Effector memory CD8-positive, alpha-beta T cell (primary cell): ENCODE data around the gene C2.
A peak's percentile ranks its signal among the peaks of the same experiment; 100 is the strongest.

Source experiments
- ATAC-seq: fragments of 150-1000 bp; cut with Tn5 transposase; replicated peaks from 2 replicates; pipeline ENCODE4 v1.10.0; 2021; ENCODE audit warnings: mild to moderate bottlenecking, moderate library complexity
- DNase-seq, 3 experiments: peaks; one replicate each; pipeline ENCODE4 v3.0.0; 2021
- H3K27ac Mint-ChIP-seq, 2 donors: one replicate each; pipeline ENCODE4 v1.8.0; 2022; ENCODE audit warnings: mild to moderate bottlenecking in 2 of 2, mixed read lengths in 2 of 2, moderate library complexity in 2 of 2
- H3K27me3 Mint-ChIP-seq, 2 donors: one replicate each; pipeline ENCODE4 v1.8.0; 2022; ENCODE audit warnings: mixed read lengths in 2 of 2
- H3K36me3 Mint-ChIP-seq: one replicate; pipeline ENCODE4 v1.8.0; 2022; ENCODE audit warnings: mild to moderate bottlenecking, moderate library complexity, mixed read lengths; ENCODE audit not compliant: insufficient read depth
- H3K4me1 Mint-ChIP-seq, 2 donors: one replicate each; pipeline ENCODE4 v1.8.0; 2022; ENCODE audit warnings: low read depth in 2 of 2, mixed read lengths in 2 of 2
- H3K4me3 Mint-ChIP-seq, 2 donors: one replicate each; pipeline ENCODE4 v1.8.0; 2022; ENCODE audit warnings: mild to moderate bottlenecking in 2 of 2, mixed read lengths in 2 of 2, moderate library complexity in 2 of 2
- H3K9me3 Mint-ChIP-seq, 2 donors: one replicate each; pipeline ENCODE4 v1.8.0; 2022; ENCODE audit warnings: mixed read lengths in 2 of 2
- total RNA-seq, 9 experiments: gene quantifications; one replicate each; lab custom pipeline; 2026; lab: John Stamatoyannopoulos, UW

The C2 gene
- total RNA-seq = 0.37 to 5.2 (median 0.76) reads per million in 9 experiments

- H3K9me3 Mint-ChIP-seq = no peaks in the 10 kb centered on the region
- no peak within 1 kb of the TSS for H3K27ac Mint-ChIP-seq
- peaks cover 5% of the 10 kb centered on the region for H3K36me3 Mint-ChIP-seq
- DNase-seq (no peak), ATAC-seq (no peak)
- peaks cover 6 to 24% of the 10 kb centered on the region in 2 donors for H3K27me3 Mint-ChIP-seq
- no peak within 1 kb of the TSS for H3K4me3 Mint-ChIP-seq
- no peaks in the 10 kb centered on the region for H3K4me1 Mint-ChIP-seq
These were observed at the start of gene C2 for GRCh38 chr6:31927242-31927862. Gene C2 (plus strand): TSS chr6:31927717. CDS start chr6:31927753, 36 bp downstream.

GRCh38 chr6:31878222-31878621, 49.3 kb upstream of the C2 start:
- H3K9me3 Mint-ChIP-seq = no peaks in the 10 kb centered on the region
- H3K4me3 Mint-ChIP-seq = no peak overlapping the region
- DNase-seq = no peak
- ATAC-seq = no peak
- no peaks in the 10 kb centered on the region for H3K4me1 Mint-ChIP-seq
- H3K27ac Mint-ChIP-seq = peak overlapping the region; percentile 28 to 77
- no peaks in the 10 kb centered on the region for H3K27me3 Mint-ChIP-seq
- peaks cover 20% of the 10 kb centered on the region for H3K36me3 Mint-ChIP-seq

GRCh38 chr6:31878726-31879125, 48.8 kb upstream of the C2 start, which contains the start of gene SLC44A4:
Gene SLC44A4 (minus strand): TSS chr6:31878997. CDS start chr6:31878980, 17 bp downstream.
- Mint-ChIP-seq H3K27ac (peak within 1 kb of the TSS; percentile 28 to 77), H3K9me3 (no peaks in the 10 kb centered on the region), H3K36me3 (peaks cover 24% of the 10 kb centered on the region), H3K4me3 (no peak within 1 kb of the TSS), H3K4me1 (no peaks in the 10 kb centered on the region), H3K27me3 (no peaks in the 10 kb centered on the region)
- ATAC-seq = no peak
- no peak for DNase-seq

GRCh38 chr6:31879143-31879542, 48.4 kb upstream of the C2 start:
- Mint-ChIP-seq H3K36me3 (peaks cover 24% of the 10 kb centered on the region), H3K4me3 (no peak overlapping the region), H3K4me1 (no peaks in the 10 kb centered on the region), H3K9me3 (no peaks in the 10 kb centered on the region), H3K27ac (no peak overlapping the region), H3K27me3 (no peaks in the 10 kb centered on the region)
- ATAC-seq (no peak), DNase-seq (no peak)

- Mint-ChIP-seq H3K27me3 (no peaks in the 10 kb centered on the region), H3K36me3 (peaks cover 24% of the 10 kb centered on the region), H3K4me3 (no peak overlapping the region), H3K9me3 (no peaks in the 10 kb centered on the region), H3K27ac (no peak overlapping the region), H3K4me1 (no peaks in the 10 kb centered on the region)
- ATAC-seq (no peak), DNase-seq (no peak)
These were observed 47.6 kb upstream of the C2 start for GRCh38 chr6:31879901-31880300.

- no peak overlapping the region for H3K4me3 Mint-ChIP-seq
- peak overlapping the region; percentile 26 to 27 for H3K27ac Mint-ChIP-seq
- H3K9me3 Mint-ChIP-seq = no peaks in the 10 kb centered on the region
- H3K27me3 Mint-ChIP-seq = no peaks in the 10 kb centered on the region
- DNase-seq = no peak
- no peaks in the 10 kb centered on the region for H3K4me1 Mint-ChIP-seq
- ATAC-seq = no peak
- peaks cover 26% of the 10 kb centered on the region for H3K36me3 Mint-ChIP-seq
These were observed 46.9 kb upstream of the C2 start for GRCh38 chr6:31880616-31881015.

- no peaks in the 10 kb centered on the region for H3K9me3 Mint-ChIP-seq
- no peak for ATAC-seq
- H3K4me3 Mint-ChIP-seq = no peak overlapping the region
- H3K4me1 Mint-ChIP-seq = peaks cover 0 to 3% of the 10 kb centered on the region in 2 donors
- no peaks in the 10 kb centered on the region for H3K27me3 Mint-ChIP-seq
- H3K27ac Mint-ChIP-seq = peak overlapping the region; percentile 26 to 27
- DNase-seq = no peak
- H3K36me3 Mint-ChIP-seq = peaks cover 33% of the 10 kb centered on the region
These were observed 46.2 kb upstream of the C2 start for GRCh38 chr6:31881136-31881859.

- Mint-ChIP-seq H3K27me3 (no peaks in the 10 kb centered on the region), H3K36me3 (peaks cover 38% of the 10 kb centered on the region), H3K4me1 (peaks cover 0 to 4% of the 10 kb centered on the region in 2 donors), H3K27ac (no peak overlapping the region), H3K9me3 (no peaks in the 10 kb centered on the region), H3K4me3 (no peak overlapping the region)
- DNase-seq (no peak), ATAC-seq (no peak)
These were observed 45.2 kb upstream of the C2 start for GRCh38 chr6:31882344-31882743.

GRCh38 chr6:31883676-31884075, 43.8 kb upstream of the C2 start:
- ATAC-seq = no peak
- no peaks in the 10 kb centered on the region for H3K27me3 Mint-ChIP-seq
- H3K9me3 Mint-ChIP-seq = no peaks in the 10 kb centered on the region
- H3K4me3 Mint-ChIP-seq = no peak overlapping the region
- no peak for DNase-seq
- H3K27ac Mint-ChIP-seq = no peak overlapping the region
- H3K36me3 Mint-ChIP-seq = peaks cover 38% of the 10 kb centered on the region
- H3K4me1 Mint-ChIP-seq = peaks cover 0 to 4% of the 10 kb centered on the region in 2 donors

- no peak for DNase-seq
- Mint-ChIP-seq H3K27me3 (no peaks in the 10 kb centered on the region), H3K27ac (no peak overlapping the region), H3K4me1 (peaks cover 2 to 7% of the 10 kb centered on the region in 2 donors), H3K4me3 (no peak overlapping the region), H3K36me3 (peaks cover 38% of the 10 kb centered on the region), H3K9me3 (no peaks in the 10 kb centered on the region)
- no peak for ATAC-seq
These were observed 42.9 kb upstream of the C2 start for GRCh38 chr6:31884528-31885035.

- Mint-ChIP-seq H3K4me3 (no peak overlapping the region), H3K27ac (peak overlapping the region in 1 of 2 donors; percentile 21), H3K36me3 (peaks cover 40% of the 10 kb centered on the region), H3K27me3 (no peaks in the 10 kb centered on the region), H3K9me3 (no peaks in the 10 kb centered on the region), H3K4me1 (peaks cover 4 to 8% of the 10 kb centered on the region in 2 donors)
- DNase-seq = no peak
- no peak for ATAC-seq
These were observed 41.0 kb upstream of the C2 start for GRCh38 chr6:31886541-31886991.

- H3K36me3 Mint-ChIP-seq = peaks cover 41% of the 10 kb centered on the region
- H3K9me3 Mint-ChIP-seq = no peaks in the 10 kb centered on the region
- ATAC-seq (no peak), DNase-seq (no peak)
- no peak overlapping the region for H3K27ac Mint-ChIP-seq
- no peak overlapping the region for H3K4me3 Mint-ChIP-seq
- H3K4me1 Mint-ChIP-seq = peaks cover 4 to 8% of the 10 kb centered on the region in 2 donors
- H3K27me3 Mint-ChIP-seq = no peaks in the 10 kb centered on the region
These were observed 40.1 kb upstream of the C2 start for GRCh38 chr6:31887173-31888007.
